Measurements from ENCODE around the gene GSG1L2.

The GSG1L2 gene

GRCh38 chr17:9811086-9811485, 10.8 kb downstream of the GSG1L2 start:
- Histone ChIP-seq H3K27ac (ENCODE audit: insufficient read depth, low read depth, low read length, poor library complexity, severe bottlenecking) (no peak overlapping the region), H3K27me3 (ENCODE audit: control insufficient read depth, insufficient read depth, low read length, poor library complexity, severe bottlenecking) (no peaks in the 10 kb centered on the region), H3K4me1 (ENCODE audit: control insufficient read depth, insufficient read depth, low read length) (no peaks in the 10 kb centered on the region), H3K4me3 (ENCODE audit: insufficient read depth, low read depth, low read length) (no peak overlapping the region), H3K9me3 (ENCODE audit: control insufficient read depth, low read length) (no peaks in the 10 kb centered on the region), H3K36me3 (ENCODE audit: control insufficient read depth, insufficient read depth, low read length) (no peaks in the 10 kb centered on the region)
- WGBS, 2 experiments: 89 to 92% methylated on average over 5 of the region's 5 CpGs

- Histone ChIP-seq H3K4me3 (ENCODE audit: insufficient read depth, low read depth, low read length) (no peak overlapping the region), H3K27me3 (ENCODE audit: control insufficient read depth, insufficient read depth, low read length, poor library complexity, severe bottlenecking) (no peaks in the 10 kb centered on the region), H3K4me1 (ENCODE audit: control insufficient read depth, insufficient read depth, low read length) (no peaks in the 10 kb centered on the region), H3K27ac (ENCODE audit: insufficient read depth, low read depth, low read length, poor library complexity, severe bottlenecking) (no peak overlapping the region), H3K9me3 (ENCODE audit: control insufficient read depth, low read length) (no peaks in the 10 kb centered on the region), H3K36me3 (ENCODE audit: control insufficient read depth, insufficient read depth, low read length) (no peaks in the 10 kb centered on the region)
- 85 to 88% methylated on average over 4 of the region's 4 CpGs for WGBS, 2 experiments
These were observed 11.6 kb downstream of the GSG1L2 start for GRCh38 chr17:9810100-9810949.

GRCh38 chr17:9809409-9809808, 12.5 kb downstream of the GSG1L2 start:
- Histone ChIP-seq H3K9me3 (ENCODE audit: control insufficient read depth, low read length) (no peaks in the 10 kb centered on the region), H3K27ac (ENCODE audit: insufficient read depth, low read depth, low read length, poor library complexity, severe bottlenecking) (no peak overlapping the region), H3K27me3 (ENCODE audit: control insufficient read depth, insufficient read depth, low read length, poor library complexity, severe bottlenecking) (no peaks in the 10 kb centered on the region), H3K4me1 (ENCODE audit: control insufficient read depth, insufficient read depth, low read length) (no peaks in the 10 kb centered on the region), H3K4me3 (ENCODE audit: insufficient read depth, low read depth, low read length) (no peak overlapping the region), H3K36me3 (ENCODE audit: control insufficient read depth, insufficient read depth, low read length) (no peaks in the 10 kb centered on the region)
- 94% methylated on average over 8 of the region's 8 CpGs for WGBS, 2 experiments

- Histone ChIP-seq H3K36me3 (ENCODE audit: control insufficient read depth, insufficient read depth, low read length) (no peaks in the 10 kb centered on the region), H3K27ac (ENCODE audit: insufficient read depth, low read depth, low read length, poor library complexity, severe bottlenecking) (no peak overlapping the region), H3K9me3 (ENCODE audit: control insufficient read depth, low read length) (no peaks in the 10 kb centered on the region), H3K4me1 (ENCODE audit: control insufficient read depth, insufficient read depth, low read length) (no peaks in the 10 kb centered on the region), H3K27me3 (ENCODE audit: control insufficient read depth, insufficient read depth, low read length, poor library complexity, severe bottlenecking) (no peaks in the 10 kb centered on the region), H3K4me3 (ENCODE audit: insufficient read depth, low read depth, low read length) (no peak overlapping the region)
- 89 to 92% methylated on average over 6 of the region's 6 CpGs for WGBS, 2 experiments
These were observed 15.2 kb downstream of the GSG1L2 start for GRCh38 chr17:9806699-9807098.

GRCh38 chr17:9805769-9806168, 16.1 kb downstream of the GSG1L2 start:
- H3K27ac ChIP-seq (ENCODE audit: insufficient read depth, low read depth, low read length, poor library complexity, severe bottlenecking): no peak overlapping the region
- H3K4me1 ChIP-seq (ENCODE audit: control insufficient read depth, insufficient read depth, low read length): no peaks in the 10 kb centered on the region
- no peak overlapping the region for H3K4me3 ChIP-seq (ENCODE audit: insufficient read depth, low read depth, low read length)
- no peaks in the 10 kb centered on the region for H3K27me3 ChIP-seq (ENCODE audit: control insufficient read depth, insufficient read depth, low read length, poor library complexity, severe bottlenecking)
- H3K36me3 ChIP-seq (ENCODE audit: control insufficient read depth, insufficient read depth, low read length): no peaks in the 10 kb centered on the region
- WGBS, 2 experiments: 92 to 94% methylated on average over 4 of the region's 4 CpGs
- H3K9me3 ChIP-seq (ENCODE audit: control insufficient read depth, low read length): no peaks in the 10 kb centered on the region

GRCh38 chr17:9802697-9803096, 19.2 kb downstream of the GSG1L2 start:
- Histone ChIP-seq H3K4me3 (ENCODE audit: insufficient read depth, low read depth, low read length) (no peak overlapping the region), H3K27ac (ENCODE audit: insufficient read depth, low read depth, low read length, poor library complexity, severe bottlenecking) (no peak overlapping the region), H3K4me1 (ENCODE audit: control insufficient read depth, insufficient read depth, low read length) (no peaks in the 10 kb centered on the region), H3K9me3 (ENCODE audit: control insufficient read depth, low read length) (no peaks in the 10 kb centered on the region), H3K27me3 (ENCODE audit: control insufficient read depth, insufficient read depth, low read length, poor library complexity, severe bottlenecking) (no peaks in the 10 kb centered on the region), H3K36me3 (ENCODE audit: control insufficient read depth, insufficient read depth, low read length) (no peaks in the 10 kb centered on the region)
- WGBS, 2 experiments: 89 to 94% methylated on average over 4 of the region's 4 CpGs

- Histone ChIP-seq H3K36me3 (ENCODE audit: control insufficient read depth, insufficient read depth, low read length) (no peaks in the 10 kb centered on the region), H3K4me3 (ENCODE audit: insufficient read depth, low read depth, low read length) (no peak overlapping the region), H3K9me3 (ENCODE audit: control insufficient read depth, low read length) (no peaks in the 10 kb centered on the region), H3K4me1 (ENCODE audit: control insufficient read depth, insufficient read depth, low read length) (no peaks in the 10 kb centered on the region), H3K27ac (ENCODE audit: insufficient read depth, low read depth, low read length, poor library complexity, severe bottlenecking) (no peak overlapping the region), H3K27me3 (ENCODE audit: control insufficient read depth, insufficient read depth, low read length, poor library complexity, severe bottlenecking) (no peaks in the 10 kb centered on the region)
- WGBS, 2 experiments: 88 to 89% methylated on average over 13 of the region's 13 CpGs
These were observed 19.6 kb downstream of the GSG1L2 start for GRCh38 chr17:9802294-9802693.

GRCh38 chr17:9801505-9801904, 20.4 kb downstream of the GSG1L2 start:
- Histone ChIP-seq H3K36me3 (ENCODE audit: control insufficient read depth, insufficient read depth, low read length) (no peaks in the 10 kb centered on the region), H3K4me3 (ENCODE audit: insufficient read depth, low read depth, low read length) (no peak overlapping the region), H3K4me1 (ENCODE audit: control insufficient read depth, insufficient read depth, low read length) (no peaks in the 10 kb centered on the region), H3K27me3 (ENCODE audit: control insufficient read depth, insufficient read depth, low read length, poor library complexity, severe bottlenecking) (no peaks in the 10 kb centered on the region), H3K9me3 (ENCODE audit: control insufficient read depth, low read length) (no peaks in the 10 kb centered on the region), H3K27ac (ENCODE audit: insufficient read depth, low read depth, low read length, poor library complexity, severe bottlenecking) (no peak overlapping the region)
- WGBS, 2 experiments: 83 to 95% methylated on average over 2 of the region's 2 CpGs

- Histone ChIP-seq H3K4me3 (ENCODE audit: insufficient read depth, low read depth, low read length) (no peak overlapping the region), H3K36me3 (ENCODE audit: control insufficient read depth, insufficient read depth, low read length) (no peaks in the 10 kb centered on the region), H3K4me1 (ENCODE audit: control insufficient read depth, insufficient read depth, low read length) (no peaks in the 10 kb centered on the region), H3K27me3 (ENCODE audit: control insufficient read depth, insufficient read depth, low read length, poor library complexity, severe bottlenecking) (no peaks in the 10 kb centered on the region), H3K27ac (ENCODE audit: insufficient read depth, low read depth, low read length, poor library complexity, severe bottlenecking) (no peak overlapping the region), H3K9me3 (ENCODE audit: control insufficient read depth, low read length) (no peaks in the 10 kb centered on the region)
- WGBS, 2 experiments: 87 to 90% methylated on average over 7 of the region's 7 CpGs
These were observed 23.2 kb downstream of the GSG1L2 start for GRCh38 chr17:9798724-9799123.

- H3K9me3 ChIP-seq (ENCODE audit: control insufficient read depth, low read length): no peaks in the 10 kb centered on the region
- H3K27me3 ChIP-seq (ENCODE audit: control insufficient read depth, insufficient read depth, low read length, poor library complexity, severe bottlenecking): no peaks in the 10 kb centered on the region
- 89 to 90% methylated on average over 3 of the region's 3 CpGs for WGBS, 2 experiments
- no peak overlapping the region for H3K4me3 ChIP-seq (ENCODE audit: insufficient read depth, low read depth, low read length)
- no peaks in the 10 kb centered on the region for H3K36me3 ChIP-seq (ENCODE audit: control insufficient read depth, insufficient read depth, low read length)
- no peaks in the 10 kb centered on the region for H3K4me1 ChIP-seq (ENCODE audit: control insufficient read depth, insufficient read depth, low read length)
- H3K27ac ChIP-seq (ENCODE audit: insufficient read depth, low read depth, low read length, poor library complexity, severe bottlenecking): no peak overlapping the region
These were observed 23.9 kb downstream of the GSG1L2 start for GRCh38 chr17:9798008-9798407.
